Measurements from ENCODE around the gene ABCC11.
A peak's percentile ranks its signal among the peaks of the same experiment; 100 is the strongest.

The ABCC11 gene

GRCh38 chr16:48225456-48225855 is 21.9 kb downstream of the ABCC11 start:
- H3K9ac ChIP-seq (ENCODE audit: low read length) = no peak overlapping the region

GRCh38 chr16:48223490-48223889 is 23.8 kb downstream of the ABCC11 start:
- no peak for DNase-seq
- H3K36me3 ChIP-seq (ENCODE audit: control insufficient read depth in 1 of 2, insufficient read depth in 2 of 2, low read depth in 1 of 2, low read length in 2 of 2) = no peaks in the 10 kb centered on the region
- no peaks in the 10 kb centered on the region for H3K79me1 ChIP-seq (replicated peaks; ENCODE audit: low read length, poor library complexity, severe bottlenecking)
- H3K9ac ChIP-seq (ENCODE audit: low read length) = no peak overlapping the region
- H3K23ac ChIP-seq (ENCODE audit: low read length in 2 of 2) = no peak overlapping the region
- H3K27ac ChIP-seq (ENCODE audit: low read length, poor library complexity, severe bottlenecking) = no peak overlapping the region
- no peaks in the 10 kb centered on the region for H3K27me3 ChIP-seq (ENCODE audit: control insufficient read depth in 1 of 2, insufficient read depth in 1 of 2, low read length in 2 of 2)
- H3K9me3 ChIP-seq (ENCODE audit: control insufficient read depth, low read length) = no peaks in the 10 kb centered on the region
- no peak overlapping the region for H2BK12ac ChIP-seq (ENCODE audit: low read length in 2 of 2)
- H2AK5ac ChIP-seq (ENCODE audit: low read length, severe bottlenecking) = no peak overlapping the region
- no peak overlapping the region for H2AFZ ChIP-seq (ENCODE audit: low read depth, low read length)
- H3K4me3 ChIP-seq (ENCODE audit: insufficient read depth in 1 of 2, low read depth in 1 of 2, low read length in 2 of 2) = no peak overlapping the region
- no peak overlapping the region for H2BK5ac ChIP-seq (ENCODE audit: low read depth, low read length, poor library complexity, severe bottlenecking)
- H2BK15ac ChIP-seq (ENCODE audit: low read depth, poor library complexity, severe bottlenecking) = no peak overlapping the region
- H4K8ac ChIP-seq (ENCODE audit: low read length) = no peak overlapping the region
- H2BK120ac ChIP-seq (ENCODE audit: low read depth, low read length) = no peak overlapping the region
- no peaks in the 10 kb centered on the region for H3K4me1 ChIP-seq (ENCODE audit: control insufficient read depth, insufficient read depth, low read depth, low read length)
- no peak overlapping the region for H3K4me2 ChIP-seq (ENCODE audit: low read length, poor library complexity, severe bottlenecking)
- no peak overlapping the region for H3K18ac ChIP-seq (ENCODE audit: low read depth in 1 of 2, low read length in 2 of 2)
- no peak overlapping the region for H3K4ac ChIP-seq (ENCODE audit: low read depth in 1 of 2, low read length in 2 of 2)
- no peak overlapping the region for H4K91ac ChIP-seq (ENCODE audit: low read length)
- 90% methylated on average over 4 of the region's 4 CpGs for WGBS
- H3K14ac ChIP-seq (ENCODE audit: low read length in 2 of 2) = no peak overlapping the region

More at GRCh38 chr16:48225456-48225855, 21.9 kb downstream of the ABCC11 start:
- Histone ChIP-seq H3K4ac (ENCODE audit: low read depth in 1 of 2, low read length in 2 of 2) (no peak overlapping the region), H2BK5ac (ENCODE audit: low read depth, low read length, poor library complexity, severe bottlenecking) (no peak overlapping the region), H3K18ac (ENCODE audit: low read depth in 1 of 2, low read length in 2 of 2) (no peak overlapping the region), H3K4me3 (ENCODE audit: insufficient read depth in 1 of 2, low read depth in 1 of 2, low read length in 2 of 2) (no peak overlapping the region), H3K14ac (ENCODE audit: low read length in 2 of 2) (no peak overlapping the region), H3K27ac (ENCODE audit: low read length, poor library complexity, severe bottlenecking) (no peak overlapping the region), H2AK5ac (ENCODE audit: low read length, severe bottlenecking) (no peak overlapping the region), H3K27me3 (ENCODE audit: control insufficient read depth in 1 of 2, insufficient read depth in 1 of 2, low read length in 2 of 2) (no peaks in the 10 kb centered on the region), H3K9me3 (ENCODE audit: control insufficient read depth, low read length) (no peaks in the 10 kb centered on the region), H4K91ac (ENCODE audit: low read length) (no peak overlapping the region), H3K36me3 (ENCODE audit: control insufficient read depth in 1 of 2, insufficient read depth in 2 of 2, low read depth in 1 of 2, low read length in 2 of 2) (no peaks in the 10 kb centered on the region), H2BK120ac (ENCODE audit: low read depth, low read length) (no peak overlapping the region), H3K4me1 (ENCODE audit: control insufficient read depth, insufficient read depth, low read depth, low read length) (no peaks in the 10 kb centered on the region), H2BK12ac (ENCODE audit: low read length in 2 of 2) (no peak overlapping the region), H3K79me1 (replicated peaks; ENCODE audit: low read length, poor library complexity, severe bottlenecking) (no peaks in the 10 kb centered on the region), H2AFZ (ENCODE audit: low read depth, low read length) (no peak overlapping the region), H3K4me2 (ENCODE audit: low read length, poor library complexity, severe bottlenecking) (no peak overlapping the region), H2BK15ac (ENCODE audit: low read depth, poor library complexity, severe bottlenecking) (no peak overlapping the region), H3K23ac (ENCODE audit: low read length in 2 of 2) (no peak overlapping the region), H4K8ac (ENCODE audit: low read length) (no peak overlapping the region)
- DNase-seq = no peak
- WGBS = 73% methylated on average over 4 of the region's 5 CpGs

- no peak for DNase-seq
- 69% methylated on average over 3 of the region's 3 CpGs for WGBS
- no peak overlapping the region for H2BK15ac ChIP-seq (ENCODE audit: low read depth, poor library complexity, severe bottlenecking)
- H3K23ac ChIP-seq (ENCODE audit: low read length in 2 of 2) = peak overlapping the region in 1 of 2 experiments; percentile 38
- no peak overlapping the region for H4K8ac ChIP-seq (ENCODE audit: low read length)
- no peak overlapping the region for H2BK120ac ChIP-seq (ENCODE audit: low read depth, low read length)
- no peaks in the 10 kb centered on the region for H3K79me1 ChIP-seq (replicated peaks; ENCODE audit: low read length, poor library complexity, severe bottlenecking)
- no peak overlapping the region for H3K9ac ChIP-seq (ENCODE audit: low read length)
- no peak overlapping the region for H3K18ac ChIP-seq (ENCODE audit: low read depth in 1 of 2, low read length in 2 of 2)
- no peak overlapping the region for H2BK5ac ChIP-seq (ENCODE audit: low read depth, low read length, poor library complexity, severe bottlenecking)
- no peak overlapping the region for H3K27ac ChIP-seq (ENCODE audit: low read length, poor library complexity, severe bottlenecking)
- no peak overlapping the region for H2AK5ac ChIP-seq (ENCODE audit: low read length, severe bottlenecking)
- no peak overlapping the region for H2BK12ac ChIP-seq (ENCODE audit: low read length in 2 of 2)
- no peak overlapping the region for H2AFZ ChIP-seq (ENCODE audit: low read depth, low read length)
- H4K91ac ChIP-seq (ENCODE audit: low read length) = no peak overlapping the region
- no peak overlapping the region for H3K4ac ChIP-seq (ENCODE audit: low read depth in 1 of 2, low read length in 2 of 2)
- no peak overlapping the region for H3K14ac ChIP-seq (ENCODE audit: low read length in 2 of 2)
- H3K27me3 ChIP-seq (ENCODE audit: control insufficient read depth in 1 of 2, insufficient read depth in 1 of 2, low read length in 2 of 2) = no peaks in the 10 kb centered on the region
- no peaks in the 10 kb centered on the region for H3K9me3 ChIP-seq (ENCODE audit: control insufficient read depth, low read length)
- H3K4me1 ChIP-seq (ENCODE audit: control insufficient read depth, insufficient read depth, low read depth, low read length) = no peaks in the 10 kb centered on the region
- no peak overlapping the region for H3K4me2 ChIP-seq (ENCODE audit: low read length, poor library complexity, severe bottlenecking)
- H3K36me3 ChIP-seq (ENCODE audit: control insufficient read depth in 1 of 2, insufficient read depth in 2 of 2, low read depth in 1 of 2, low read length in 2 of 2) = no peaks in the 10 kb centered on the region
- H3K4me3 ChIP-seq (ENCODE audit: insufficient read depth in 1 of 2, low read depth in 1 of 2, low read length in 2 of 2) = no peak overlapping the region
Measured at GRCh38 chr16:48220891-48221290, 26.4 kb downstream of the ABCC11 start.

- Histone ChIP-seq H3K4me3 (ENCODE audit: insufficient read depth in 1 of 2, low read depth in 1 of 2, low read length in 2 of 2) (no peak overlapping the region), H2BK15ac (ENCODE audit: low read depth, poor library complexity, severe bottlenecking) (no peak overlapping the region), H3K9ac (ENCODE audit: low read length) (no peak overlapping the region), H2BK120ac (ENCODE audit: low read depth, low read length) (no peak overlapping the region), H3K27me3 (ENCODE audit: control insufficient read depth in 1 of 2, insufficient read depth in 1 of 2, low read length in 2 of 2) (peaks cover 5 to 9% of the 10 kb centered on the region in 2 experiments), H3K4me2 (ENCODE audit: low read length, poor library complexity, severe bottlenecking) (no peak overlapping the region), H3K14ac (ENCODE audit: low read length in 2 of 2) (no peak overlapping the region), H2AK5ac (ENCODE audit: low read length, severe bottlenecking) (no peak overlapping the region), H3K36me3 (ENCODE audit: control insufficient read depth in 1 of 2, insufficient read depth in 2 of 2, low read depth in 1 of 2, low read length in 2 of 2) (no peaks in the 10 kb centered on the region), H3K18ac (ENCODE audit: low read depth in 1 of 2, low read length in 2 of 2) (no peak overlapping the region), H3K23ac (ENCODE audit: low read length in 2 of 2) (no peak overlapping the region), H3K27ac (ENCODE audit: low read length, poor library complexity, severe bottlenecking) (no peak overlapping the region), H3K4me1 (ENCODE audit: control insufficient read depth, insufficient read depth, low read depth, low read length) (no peaks in the 10 kb centered on the region), H2AFZ (ENCODE audit: low read depth, low read length) (no peak overlapping the region), H2BK5ac (ENCODE audit: low read depth, low read length, poor library complexity, severe bottlenecking) (no peak overlapping the region), H4K91ac (ENCODE audit: low read length) (no peak overlapping the region), H2BK12ac (ENCODE audit: low read length in 2 of 2) (no peak overlapping the region), H4K8ac (ENCODE audit: low read length) (no peak overlapping the region), H3K4ac (ENCODE audit: low read depth in 1 of 2, low read length in 2 of 2) (no peak overlapping the region), H3K79me1 (replicated peaks; ENCODE audit: low read length, poor library complexity, severe bottlenecking) (no peaks in the 10 kb centered on the region), H3K9me3 (ENCODE audit: control insufficient read depth, low read length) (no peaks in the 10 kb centered on the region)
- DNase-seq = no peak
- 88% methylated on average over 2 of the region's 3 CpGs for WGBS
Measured at GRCh38 chr16:48218473-48218872, 28.9 kb downstream of the ABCC11 start.
